Endodermal cell (in vitro differentiated cells): ENCODE measurements around the gene RBBP9. TPM values are rescaled to one million over a fixed set of nuclear protein-coding genes. Genes with fewer than 3 reads are reported as not detected.

Experiments used
- DNase-seq: peaks from one replicate; pipeline ENCODE4 v3.0.0-alpha.2; 2017
- H3K27ac ChIP-seq: 2 replicates; pipeline ENCODE4 v1.5.1; 2013; ENCODE audit warnings: mild to moderate bottlenecking, low read depth, low read length, moderate library complexity
- H3K27me3 ChIP-seq: 2 replicates; pipeline ENCODE4 v1.6.1; 2013; ENCODE audit warnings: mild to moderate bottlenecking, low read length, moderate library complexity; ENCODE audit not compliant: insufficient read depth, control insufficient read depth, poor library complexity, severe bottlenecking
- H3K36me3 ChIP-seq: 2 replicates; pipeline ENCODE4 v1.7.0; 2013; ENCODE audit warnings: mild to moderate bottlenecking, low read length, moderate library complexity; ENCODE audit not compliant: control insufficient read depth, insufficient read depth
- H3K4me1 ChIP-seq: one replicate; pipeline ENCODE4 v1.7.0; 2013; ENCODE audit warnings: low read length; ENCODE audit not compliant: control insufficient read depth, insufficient read depth
- H3K4me3 ChIP-seq: 2 replicates; pipeline ENCODE4 v1.5.1; 2013; ENCODE audit warnings: mild to moderate bottlenecking, low read length, moderate library complexity
- H3K9ac ChIP-seq: 2 replicates; pipeline ENCODE4 v1.6.1; 2013; ENCODE audit warnings: mild to moderate bottlenecking, low read length, moderate library complexity; ENCODE audit not compliant: poor library complexity, severe bottlenecking; ENCODE audit errors: extremely low read depth
- H3K9me3 ChIP-seq: 2 replicates; pipeline ENCODE4 v1.6.1; 2013; ENCODE audit warnings: mild to moderate bottlenecking, low read length, moderate library complexity; ENCODE audit not compliant: control insufficient read depth
- H3K27ac Mint-ChIP-seq: 2 replicates; pipeline ENCODE4 v1.8.0; 2020; ENCODE audit warnings: mixed read lengths
- H3K27me3 Mint-ChIP-seq: 2 replicates; pipeline ENCODE4 v1.8.0; 2021; ENCODE audit warnings: mild to moderate bottlenecking, mixed read lengths; ENCODE audit not compliant: insufficient read depth
- H3K36me3 Mint-ChIP-seq: 2 replicates; pipeline ENCODE4 v1.8.0; 2020; ENCODE audit warnings: low read depth, mixed read lengths
- H3K4me1 Mint-ChIP-seq: 2 replicates; pipeline ENCODE4 v1.8.0; 2020; ENCODE audit warnings: mixed read lengths
- H3K4me3 Mint-ChIP-seq: 2 replicates; pipeline ENCODE4 v1.8.0; 2020; ENCODE audit warnings: mild to moderate bottlenecking, moderate library complexity, mixed read lengths
- H3K9me3 Mint-ChIP-seq: 2 replicates; pipeline ENCODE4 v1.8.0; 2020; ENCODE audit warnings: mild to moderate bottlenecking, mixed read lengths
- WGBS, 2 experiments: methylation state at CpG; one replicate each; pipeline versions ENCODE4 v1.1.5 to v1.1.7; 2013; ENCODE audit warnings: missing lambda C conversion rate in 2 of 2, mixed read lengths in 1 of 2; ENCODE audit not compliant: insufficient coverage in 1 of 2, insufficient read length in 1 of 2; 5-methylcytosine and 5-hydroxymethylcytosine counted together
- total RNA-seq, 2 donors: library from RNA; stranded (reverse); fragmentation: NEBNext Ultra II Directional in 1 of 2; extraction: Animal tissue kit (Norgen Biotek cat#: 25700) in 1 of 2; gene quantifications; 2 replicates in 1 of 2; 3 replicates in 1 of 2; pipeline ENCODE4 v1.2.1, GENCODE V29; 2021
- TF ChIP-seq, protein P1 (sequence below): fragments of 200-600 bp; sonication (generic); conservative IDR thresholded peaks from 2 replicates; pipeline ENCODE4 v1.5.0; 2021; ENCODE audit warnings: antibody characterized with exemption, mild to moderate bottlenecking

Gene RBBP9
- total RNA-seq, 2 donors from 2014 or later: 19.3 to 24.8 TPM

DNA sequence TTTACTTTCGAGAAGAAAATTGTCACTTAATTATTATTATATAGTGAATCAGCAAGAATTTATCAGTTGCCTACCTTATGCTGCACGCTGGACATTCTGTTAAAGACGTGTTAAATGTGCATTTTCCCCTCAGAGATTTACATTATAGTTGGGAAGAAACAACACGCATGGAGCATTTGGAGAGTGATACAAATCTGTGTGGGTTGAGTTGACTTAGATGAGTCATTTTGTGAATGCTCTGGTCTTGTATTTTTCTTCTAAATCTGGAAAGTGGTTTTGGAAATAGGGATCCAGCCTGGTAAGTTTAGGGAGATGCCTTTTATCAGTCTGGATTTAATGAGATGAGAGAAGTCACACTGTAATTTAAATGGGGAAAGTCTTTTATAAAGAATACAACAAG is 46.2 kb upstream of the RBBP9 start:
- Histone ChIP-seq H3K27me3 (no peaks in the 10 kb centered on the region), H3K36me3 (peaks cover 80% of the 10 kb centered on the region), H3K4me1 (no peaks in the 10 kb centered on the region), H3K9me3 (no peaks in the 10 kb centered on the region), H3K4me3 (no peak overlapping the region), H3K9ac (no peak overlapping the region), H3K27ac (no peak overlapping the region)
- H3K27me3 Mint-ChIP-seq: no peaks in the 10 kb centered on the region
- peaks cover 67% of the 10 kb centered on the region for H3K36me3 Mint-ChIP-seq
- no peak overlapping the region for H3K27ac Mint-ChIP-seq
- no peak overlapping the region for H3K4me3 Mint-ChIP-seq
- H3K4me1 Mint-ChIP-seq: no peaks in the 10 kb centered on the region
- DNase-seq: no peak
- H3K9me3 Mint-ChIP-seq: no peaks in the 10 kb centered on the region
- TF ChIP-seq, protein P1, sequence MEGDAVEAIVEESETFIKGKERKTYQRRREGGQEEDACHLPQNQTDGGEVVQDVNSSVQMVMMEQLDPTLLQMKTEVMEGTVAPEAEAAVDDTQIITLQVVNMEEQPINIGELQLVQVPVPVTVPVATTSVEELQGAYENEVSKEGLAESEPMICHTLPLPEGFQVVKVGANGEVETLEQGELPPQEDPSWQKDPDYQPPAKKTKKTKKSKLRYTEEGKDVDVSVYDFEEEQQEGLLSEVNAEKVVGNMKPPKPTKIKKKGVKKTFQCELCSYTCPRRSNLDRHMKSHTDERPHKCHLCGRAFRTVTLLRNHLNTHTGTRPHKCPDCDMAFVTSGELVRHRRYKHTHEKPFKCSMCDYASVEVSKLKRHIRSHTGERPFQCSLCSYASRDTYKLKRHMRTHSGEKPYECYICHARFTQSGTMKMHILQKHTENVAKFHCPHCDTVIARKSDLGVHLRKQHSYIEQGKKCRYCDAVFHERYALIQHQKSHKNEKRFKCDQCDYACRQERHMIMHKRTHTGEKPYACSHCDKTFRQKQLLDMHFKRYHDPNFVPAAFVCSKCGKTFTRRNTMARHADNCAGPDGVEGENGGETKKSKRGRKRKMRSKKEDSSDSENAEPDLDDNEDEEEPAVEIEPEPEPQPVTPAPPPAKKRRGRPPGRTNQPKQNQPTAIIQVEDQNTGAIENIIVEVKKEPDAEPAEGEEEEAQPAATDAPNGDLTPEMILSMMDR: no peak
- WGBS, 2 experiments: 93% methylated on average over 3 of the region's 4 CpGs; no CpG with 5 or more reads in 1 of the 2 experiments

DNA sequence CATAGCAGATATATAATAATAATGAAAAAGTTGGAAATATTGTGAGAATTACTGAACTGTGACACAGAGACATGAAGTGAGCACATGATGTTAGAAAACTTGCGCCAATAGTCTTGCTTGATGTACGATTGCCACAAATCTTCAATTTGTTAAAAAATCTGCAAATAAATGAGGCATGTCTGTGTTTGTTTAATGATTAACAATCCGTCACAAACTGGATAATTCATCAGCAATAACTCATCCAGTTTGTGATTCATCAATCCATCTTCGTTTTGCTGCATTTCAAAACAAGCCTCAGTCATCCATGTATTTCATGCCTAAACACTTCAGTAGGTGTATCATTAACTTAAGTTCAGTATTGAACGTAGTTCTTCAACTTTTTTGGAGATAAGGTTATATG is 44.7 kb upstream of the RBBP9 start:
- no peaks in the 10 kb centered on the region for H3K9me3 Mint-ChIP-seq
- no peaks in the 10 kb centered on the region for H3K4me1 Mint-ChIP-seq
- no peak overlapping the region for H3K27ac ChIP-seq
- no peaks in the 10 kb centered on the region for H3K27me3 ChIP-seq
- peaks cover 73% of the 10 kb centered on the region for H3K36me3 ChIP-seq
- no peak overlapping the region for H3K4me3 Mint-ChIP-seq
- H3K4me3 ChIP-seq: no peak overlapping the region
- no peak overlapping the region for H3K9ac ChIP-seq
- H3K36me3 Mint-ChIP-seq: peaks cover 70% of the 10 kb centered on the region
- H3K9me3 ChIP-seq: no peaks in the 10 kb centered on the region
- DNase-seq: no peak
- no peaks in the 10 kb centered on the region for H3K27me3 Mint-ChIP-seq
- 90 to 100% methylated on average over 3 to 5 of the region's 5 CpGs for WGBS, 2 experiments
- no peak overlapping the region for H3K27ac Mint-ChIP-seq
- TF ChIP-seq, protein P1: no peak
- H3K4me1 ChIP-seq: no peaks in the 10 kb centered on the region

DNA sequence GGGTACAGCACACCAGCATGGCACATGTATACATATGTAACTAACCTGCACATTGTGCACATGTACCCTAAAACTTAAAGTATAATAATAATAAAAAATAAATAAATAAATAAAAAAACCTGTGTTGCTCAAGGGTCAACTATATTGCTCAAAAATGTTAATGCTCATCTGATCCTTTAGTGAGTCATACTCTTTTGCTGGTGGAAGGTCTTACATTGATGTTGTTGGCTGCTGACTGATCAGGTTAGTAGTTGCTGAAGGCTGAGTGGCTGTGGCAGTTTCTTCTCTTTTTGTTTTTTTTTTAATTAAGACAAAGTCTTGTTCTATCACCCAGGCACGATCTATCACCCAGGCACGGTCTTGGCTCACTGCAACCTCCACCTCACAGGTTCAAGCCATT is 40.6 kb upstream of the RBBP9 start:
- no peaks in the 10 kb centered on the region for H3K27me3 Mint-ChIP-seq
- 84 to 94% methylated on average over 2 of the region's 2 CpGs for WGBS, 2 experiments

More for the DNA sequence above, 40.6 kb upstream of the RBBP9 start:
- H3K27ac Mint-ChIP-seq: no peak overlapping the region
- peaks cover 81% of the 10 kb centered on the region for H3K36me3 Mint-ChIP-seq
- Histone ChIP-seq H3K27ac (no peak overlapping the region), H3K9me3 (no peaks in the 10 kb centered on the region), H3K4me1 (no peaks in the 10 kb centered on the region), H3K9ac (no peak overlapping the region), H3K27me3 (no peaks in the 10 kb centered on the region), H3K4me3 (no peak overlapping the region), H3K36me3 (peaks cover 71% of the 10 kb centered on the region)
- no peak overlapping the region for H3K4me3 Mint-ChIP-seq
- no peak for DNase-seq
- no peaks in the 10 kb centered on the region for H3K9me3 Mint-ChIP-seq
- no peaks in the 10 kb centered on the region for H3K4me1 Mint-ChIP-seq
- TF ChIP-seq, protein P1: no peak
